T-cell (primary cell): ENCODE measurements around the gene CCDC40. TPM values are rescaled to one million over a fixed set of nuclear protein-coding genes. Genes with fewer than 3 reads are reported as not detected.

Experiments used
- ATAC-seq, 4 experiments: fragments of 200-7000 bp in 3 of 4; fragments of 150-1000 bp in 1 of 4; cut with Tn5 transposase; replicated peaks in 1 of 4; 1 replicate in 3 of 4; 2 replicates in 1 of 4; pipeline ENCODE4 v1.10.0; 2021; ENCODE audit warnings: moderate library complexity in 3 of 4, mild to moderate bottlenecking in 2 of 4, moderate number of reproducible peaks in 1 of 4
- CTCF ChIA-PET, 2 donors: fragments of 300-600 bp; sonication (Branson Sonifier 250); formaldehyde crosslinking; loops; one replicate each; lab custom pipeline; 2022; ENCODE audit warnings: antibody characterized with exemption in 2 of 2; lab: Charles Lee
- POLR2A ChIA-PET, 2 donors: fragments of 300-600 bp; sonication (Branson Sonifier 250); formaldehyde crosslinking; loops; one replicate each; lab custom pipeline; 2022; ENCODE audit warnings: antibody characterized with exemption in 2 of 2; lab: Charles Lee
- DNase-seq, 35 experiments: peaks; one replicate each; pipeline versions ENCODE4 v3.0.0 to v3.0.0-alpha.2; 2013 to 2023
- H3K27ac ChIP-seq: one replicate; pipeline ENCODE4 v1.5.1; 2013; ENCODE audit warnings: low read length
- H3K27me3 ChIP-seq, 2 experiments: replicated peaks in 1 of 2; 1 replicate in 1 of 2; 2 replicates in 1 of 2; pipeline versions ENCODE4 v1.6.1 to v1.7.0; 2013; ENCODE audit warnings: low read length in 1 of 2, mixed read lengths in 1 of 2; ENCODE audit not compliant: control insufficient read depth in 2 of 2, insufficient read depth in 2 of 2; ENCODE audit errors: extremely low read depth in 1 of 2
- H3K36me3 ChIP-seq, 2 donors: 1 replicate in 1 of 2; 2 replicates in 1 of 2; pipeline versions ENCODE4 v1.6.1 to v1.7.0; 2013; ENCODE audit warnings: low read length in 1 of 2; ENCODE audit not compliant: control insufficient read depth in 2 of 2, insufficient read depth in 1 of 2; ENCODE audit errors: extremely low read depth in 1 of 2
- H3K4me1 ChIP-seq, 2 experiments: 1 replicate in 1 of 2; 2 replicates in 1 of 2; pipeline versions ENCODE4 v1.6.1 to v1.7.0; 2013; ENCODE audit warnings: low read length in 2 of 2, mixed read lengths in 1 of 2; ENCODE audit not compliant: insufficient read depth in 2 of 2, control insufficient read depth in 1 of 2; ENCODE audit errors: extremely low read depth in 1 of 2
- H3K4me3 ChIP-seq, 2 donors: 1 replicate in 1 of 2; 2 replicates in 1 of 2; pipeline versions ENCODE4 v1.5.1 to v1.7.0; 2013; ENCODE audit warnings: mild to moderate bottlenecking in 2 of 2, low read length in 1 of 2, moderate library complexity in 1 of 2; ENCODE audit not compliant: control insufficient read depth in 1 of 2; ENCODE audit errors: extremely low read depth in 1 of 2
- H3K9me3 ChIP-seq: 2 replicates; pipeline ENCODE4 v1.7.0; 2013
- H3K27ac Mint-ChIP-seq, 2 donors: one replicate each; pipeline ENCODE4 v1.8.0; 2020 to 2021; ENCODE audit warnings: mild to moderate bottlenecking in 2 of 2, mixed read lengths in 2 of 2
- H3K27me3 Mint-ChIP-seq, 2 donors: one replicate each; pipeline ENCODE4 v1.8.0; 2021 to 2022; ENCODE audit warnings: mixed read lengths in 2 of 2
- H3K36me3 Mint-ChIP-seq: one replicate; pipeline ENCODE4 v1.8.0; 2021; ENCODE audit warnings: mixed read lengths
- H3K4me1 Mint-ChIP-seq, 3 donors: one replicate each; pipeline ENCODE4 v1.8.0; 2020 to 2022; ENCODE audit warnings: mixed read lengths in 3 of 3, mild to moderate bottlenecking in 1 of 3
- H3K4me3 Mint-ChIP-seq, 3 donors: one replicate each; pipeline ENCODE4 v1.8.0; 2020 to 2022; ENCODE audit warnings: mild to moderate bottlenecking in 3 of 3, mixed read lengths in 3 of 3, moderate library complexity in 3 of 3
- H3K9me3 Mint-ChIP-seq, 3 donors: one replicate each; pipeline ENCODE4 v1.8.0; 2020 to 2022; ENCODE audit warnings: mixed read lengths in 3 of 3
- WGBS: methylation state at CpG from one replicate; pipeline ENCODE4 v1.1.5; 2013; ENCODE audit warnings: missing lambda C conversion rate; ENCODE audit not compliant: insufficient coverage; 5-methylcytosine and 5-hydroxymethylcytosine counted together
- total RNA-seq, 35 experiments: library from RNA in 6 of 35; stranded (reverse) in 6 of 35; fragments of 120-200 nt in 1 of 35; gene quantifications; one replicate each; pipeline versions ENCODE4 v1.2.1 to v1.2.4 and lab custom pipeline; 2013 to 2026

CCDC40 gene
- total RNA-seq, 5 donors from 2014 or later (not counting 1 experiment from before 2014, with no cell fraction given): 0.70 to 3.1 (median 1.4) TPM

DNA sequence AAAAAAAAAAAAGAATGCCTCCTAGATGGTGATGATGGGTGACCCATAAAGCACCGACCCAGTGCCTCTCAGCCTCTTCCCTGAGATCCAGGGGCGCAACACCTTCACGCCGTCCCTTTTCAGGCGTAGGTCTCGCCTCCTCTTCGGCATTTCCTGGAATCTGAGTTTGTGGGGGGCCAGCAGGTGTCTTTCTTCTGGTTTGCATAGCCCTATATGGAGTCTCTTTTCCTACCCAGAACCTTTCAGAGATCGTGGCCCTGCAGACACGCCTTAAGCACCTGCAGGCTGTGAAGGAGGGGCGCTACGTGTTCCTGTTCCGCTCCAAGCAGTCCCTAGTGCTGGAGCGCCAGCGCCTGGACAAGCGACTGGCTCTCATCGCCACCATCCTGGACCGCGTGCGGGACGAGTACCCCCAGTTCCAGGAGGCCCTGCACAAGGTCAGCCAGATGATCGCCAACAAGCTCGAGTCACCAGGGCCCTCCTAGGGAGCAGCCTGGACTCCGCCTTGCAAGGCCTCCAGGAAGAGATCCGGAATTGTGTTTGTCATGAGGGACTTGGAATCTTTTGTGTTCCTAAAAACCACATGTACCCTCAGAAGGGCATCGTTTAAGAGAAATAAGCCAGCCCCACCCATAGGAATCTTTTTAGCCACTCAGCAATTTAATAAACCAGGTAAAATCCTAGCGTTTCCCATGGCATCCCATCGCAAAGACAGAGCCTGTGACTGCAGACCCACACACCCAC is 63.0 kb downstream of the CCDC40 start:
- H3K27ac Mint-ChIP-seq: no peak overlapping the region
- no peaks in the 10 kb centered on the region for H3K9me3 ChIP-seq
- H3K27me3 ChIP-seq: peaks cover 0 to 13% of the 10 kb centered on the region in 2 experiments
- no peaks in the 10 kb centered on the region for H3K36me3 Mint-ChIP-seq
- ChIA-PET CTCF (no interaction called here), POLR2A (no interaction called here)
- H3K4me3 Mint-ChIP-seq: peak overlapping the region in 1 of 3 donors; percentile 13
- no peaks in the 10 kb centered on the region for H3K27me3 Mint-ChIP-seq
- H3K9me3 Mint-ChIP-seq: no peaks in the 10 kb centered on the region
- peaks cover 0 to 29% of the 10 kb centered on the region in 2 experiments for H3K4me1 ChIP-seq
- peaks cover 23 to 39% (median 31%) of the 10 kb centered on the region in 3 donors for H3K4me1 Mint-ChIP-seq
- no peak overlapping the region for H3K4me3 ChIP-seq
- H3K27ac ChIP-seq: no peak overlapping the region
- ATAC-seq: no peak
- 88% methylated on average over 19 of the region's 27 CpGs for WGBS
- H3K36me3 ChIP-seq: peaks cover 0 to 2% of the 10 kb centered on the region in 2 donors
- DNase-seq: no peak

DNA sequence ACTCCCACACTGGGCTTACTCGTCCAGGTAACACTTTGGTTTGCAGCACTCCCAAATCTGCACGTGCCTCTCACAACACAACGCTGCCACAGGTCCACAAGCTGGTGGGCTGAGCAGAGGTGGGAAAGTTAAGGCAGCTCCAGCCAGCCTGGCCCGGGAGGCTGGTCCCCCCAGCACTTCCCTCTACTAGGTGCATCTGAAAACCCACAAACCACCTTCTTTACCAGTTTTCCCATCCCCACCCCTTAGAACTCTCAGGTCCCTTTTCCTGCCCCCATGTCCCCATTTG is 63.5 kb downstream of the CCDC40 start:
- ChIA-PET CTCF (no interaction called here), POLR2A (no interaction called here)
- Histone ChIP-seq H3K36me3 (peaks cover 0 to 2% of the 10 kb centered on the region in 2 donors), H3K9me3 (no peaks in the 10 kb centered on the region), H3K4me1 (peaks cover 0 to 29% of the 10 kb centered on the region in 2 experiments), H3K27ac (no peak overlapping the region), H3K27me3 (peaks cover 0 to 13% of the 10 kb centered on the region in 2 experiments), H3K4me3 (no peak overlapping the region)
- H3K9me3 Mint-ChIP-seq: no peaks in the 10 kb centered on the region
- H3K27me3 Mint-ChIP-seq: no peaks in the 10 kb centered on the region
- no peak for DNase-seq
- 17% methylated on average over 2 of the region's 4 CpGs for WGBS
- H3K4me3 Mint-ChIP-seq: peak overlapping the region; percentile 76 to 92 (median 85)
- H3K36me3 Mint-ChIP-seq: no peaks in the 10 kb centered on the region
- H3K4me1 Mint-ChIP-seq: peaks cover 23 to 39% (median 31%) of the 10 kb centered on the region in 3 donors
- H3K27ac Mint-ChIP-seq: peak overlapping the region; percentile 82 to 88
- no peak for ATAC-seq

DNA sequence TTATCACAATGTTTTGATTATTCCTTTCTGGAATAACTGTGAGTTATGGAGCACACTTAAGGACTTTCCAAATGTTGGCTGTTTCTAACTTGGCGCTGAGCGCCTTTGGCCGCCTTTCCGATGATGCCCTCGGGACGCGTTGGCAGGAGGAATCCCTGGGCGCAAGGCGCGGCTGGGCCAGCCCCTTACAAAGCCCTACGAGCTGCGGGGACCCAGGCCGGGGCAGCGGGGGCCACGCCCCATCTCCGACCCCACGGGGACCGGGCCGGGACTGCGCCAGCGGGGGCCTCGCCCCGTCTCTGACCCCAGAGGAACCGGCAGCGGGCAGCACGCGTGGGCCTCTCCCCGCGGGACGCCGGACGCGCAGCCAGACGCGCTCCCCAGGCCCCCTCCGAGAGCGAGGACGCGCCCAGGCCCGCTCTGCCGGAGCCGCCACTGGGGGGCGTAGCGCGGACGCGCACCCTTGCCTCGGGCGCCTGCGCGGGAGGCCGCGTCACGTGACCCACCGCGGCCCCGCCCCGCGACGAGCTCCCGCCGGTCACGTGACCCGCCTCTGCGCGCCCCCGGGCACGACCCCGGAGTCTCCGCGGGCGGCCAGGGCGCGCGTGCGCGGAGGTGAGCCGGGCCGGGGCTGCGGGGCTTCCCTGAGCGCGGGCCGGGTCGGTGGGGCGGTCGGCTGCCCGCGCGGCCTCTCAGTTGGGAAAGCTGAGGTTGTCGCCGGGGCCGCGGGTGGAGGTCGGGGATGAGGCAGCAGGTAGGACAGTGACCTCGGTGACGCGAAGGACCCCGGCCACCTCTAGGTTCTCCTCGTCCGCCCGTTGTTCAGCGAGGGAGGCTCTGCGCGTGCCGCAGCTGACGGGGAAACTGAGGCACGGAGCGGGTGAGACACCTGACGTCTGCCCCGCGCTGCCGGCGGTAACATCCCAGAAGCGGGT is 64.8 kb downstream of the CCDC40 start, which contains the start of gene GAA:
TSS of gene GAA (plus strand) at position 571 of the 935 bp plus-strand sequence. CDS start 3,006 bp downstream, outside the sequence.
- peaks cover 23 to 39% (median 31%) of the 10 kb centered on the region in 3 donors for H3K4me1 Mint-ChIP-seq
- Histone ChIP-seq H3K4me1 (peaks cover 0 to 29% of the 10 kb centered on the region in 2 experiments), H3K27ac (peak within 1 kb of the TSS; percentile 67), H3K4me3 (peak within 1 kb of the TSS; percentile 87 to 99), H3K9me3 (no peaks in the 10 kb centered on the region), H3K36me3 (peaks cover 0 to 2% of the 10 kb centered on the region in 2 donors), H3K27me3 (peaks cover 0 to 11% of the 10 kb centered on the region in 2 experiments)
- peak; percentile 86 to 88 (median 87) for ATAC-seq
- H3K27ac Mint-ChIP-seq: peak within 1 kb of the TSS; percentile 82 to 88
- no peaks in the 10 kb centered on the region for H3K9me3 Mint-ChIP-seq
- WGBS: under 1% methylated on average over 114 of the region's 114 CpGs
- no peaks in the 10 kb centered on the region for H3K27me3 Mint-ChIP-seq
- ChIA-PET CTCF (interaction anchor here (0.5 to 1.0 kb wide), 10 partner anchors 12 to 509 kb away, joined by 3 to 6 read pairs (median 3); partner anchors contain the start of gene CBX4 (in 1 of the 2)), POLR2A (no interaction called here)
- peak within 1 kb of the TSS; percentile 85 to 92 (median 90) for H3K4me3 Mint-ChIP-seq
- peak; percentile 69 to 95 (median 83) for DNase-seq
- H3K36me3 Mint-ChIP-seq: peaks cover 2% of the 10 kb centered on the region

DNA sequence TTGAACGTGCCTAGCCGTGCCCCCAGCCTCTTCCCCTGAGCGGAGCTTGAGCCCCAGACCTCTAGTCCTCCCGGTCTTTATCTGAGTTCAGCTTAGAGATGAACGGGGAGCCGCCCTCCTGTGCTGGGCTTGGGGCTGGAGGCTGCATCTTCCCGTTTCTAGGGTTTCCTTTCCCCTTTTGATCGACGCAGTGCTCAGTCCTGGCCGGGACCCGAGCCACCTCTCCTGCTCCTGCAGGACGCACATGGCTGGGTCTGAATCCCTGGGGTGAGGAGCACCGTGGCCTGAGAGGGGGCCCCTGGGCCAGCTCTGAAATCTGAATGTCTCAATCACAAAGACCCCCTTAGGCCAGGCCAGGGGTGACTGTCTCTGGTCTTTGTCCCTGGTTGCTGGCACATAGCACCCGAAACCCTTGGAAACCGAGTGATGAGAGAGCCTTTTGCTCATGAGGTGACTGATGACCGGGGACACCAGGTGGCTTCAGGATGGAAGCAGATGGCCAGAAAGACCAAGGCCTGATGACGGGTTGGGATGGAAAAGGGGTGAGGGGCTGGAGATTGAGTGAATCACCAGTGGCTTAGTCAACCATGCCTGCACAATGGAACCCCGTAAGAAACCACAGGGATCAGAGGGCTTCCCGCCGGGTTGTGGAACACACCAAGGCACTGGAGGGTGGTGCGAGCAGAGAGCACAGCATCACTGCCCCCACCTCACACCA is 65.7 kb downstream of the CCDC40 start:
- Mint-ChIP-seq H3K9me3 (no peaks in the 10 kb centered on the region), H3K27ac (peak overlapping the region; percentile 73 to 76), H3K4me1 (peaks cover 23 to 39% (median 31%) of the 10 kb centered on the region in 3 donors), H3K36me3 (peaks cover 2% of the 10 kb centered on the region), H3K4me3 (peak overlapping the region; percentile 85 to 92 (median 90)), H3K27me3 (no peaks in the 10 kb centered on the region)
- ChIA-PET POLR2A (no interaction called here), CTCF (interaction anchor here (0.5 to 1.0 kb wide), 10 partner anchors 13 to 508 kb away, joined by 3 to 6 read pairs (median 3); partner anchors contain the start of gene CBX4 (in 1 of the 2))
- Histone ChIP-seq H3K9me3 (no peaks in the 10 kb centered on the region), H3K27ac (peak overlapping the region; percentile 67), H3K27me3 (peaks cover 0 to 6% of the 10 kb centered on the region in 2 experiments), H3K4me1 (peaks cover 0 to 29% of the 10 kb centered on the region in 2 experiments), H3K36me3 (peaks cover 0 to 2% of the 10 kb centered on the region in 2 donors), H3K4me3 (peak overlapping the region; percentile 87 to 99)
- DNase-seq (peak in 5 of 35 experiments; percentile 3 to 11 (median 4)), ATAC-seq (peak; percentile 13 to 36 (median 25))
- WGBS: 34% methylated on average over 18 of the region's 21 CpGs

DNA sequence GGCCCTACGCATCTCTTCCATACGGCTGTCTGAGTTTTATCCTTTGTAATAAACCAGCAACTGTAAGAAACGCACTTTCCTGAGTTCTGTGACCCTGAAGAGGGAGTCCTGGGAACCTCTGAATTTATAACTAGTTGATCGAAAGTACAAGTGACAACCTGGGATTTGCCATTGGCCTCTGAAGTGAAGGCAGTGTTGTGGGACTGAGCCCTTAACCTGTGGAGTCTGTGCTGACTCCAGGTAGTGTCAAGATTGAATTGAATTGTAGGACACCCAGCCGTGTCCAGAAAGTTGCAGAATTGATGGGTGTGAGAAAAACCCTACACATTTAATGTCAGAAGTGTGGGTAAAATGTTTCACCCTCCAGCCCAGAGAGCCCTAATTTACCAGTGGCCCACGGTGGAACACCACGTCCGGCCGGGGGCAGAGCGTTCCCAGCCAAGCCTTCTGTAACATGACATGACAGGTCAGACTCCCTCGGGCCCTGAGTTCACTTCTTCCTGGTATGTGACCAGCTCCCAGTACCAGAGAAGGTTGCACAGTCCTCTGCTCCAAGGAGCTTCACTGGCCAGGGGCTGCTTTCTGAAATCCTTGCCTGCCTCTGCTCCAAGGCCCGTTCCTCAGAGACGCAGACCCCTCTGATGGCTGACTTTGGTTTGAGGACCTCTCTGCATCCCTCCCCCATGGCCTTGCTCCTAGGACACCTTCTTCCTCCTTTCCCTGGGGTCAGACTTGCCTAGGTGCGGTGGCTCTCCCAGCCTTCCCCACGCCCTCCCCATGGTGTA is 66.4 kb downstream of the CCDC40 start:
- H3K4me1 ChIP-seq: peaks cover 0 to 29% of the 10 kb centered on the region in 2 experiments
- 95% methylated on average over 11 of the region's 15 CpGs for WGBS
- peaks cover 0 to 6% of the 10 kb centered on the region in 2 experiments for H3K27me3 ChIP-seq
- peaks cover 2% of the 10 kb centered on the region for H3K36me3 Mint-ChIP-seq
- CTCF ChIA-PET: no interaction called here
- H3K36me3 ChIP-seq: peaks cover 0 to 2% of the 10 kb centered on the region in 2 donors
- no peak for DNase-seq
- H3K4me1 Mint-ChIP-seq: peaks cover 23 to 37% (median 31%) of the 10 kb centered on the region in 3 donors
- POLR2A ChIA-PET: no interaction called here
- H3K27ac ChIP-seq: no peak overlapping the region
- no peak overlapping the region for H3K4me3 ChIP-seq
- no peak for ATAC-seq
- no peaks in the 10 kb centered on the region for H3K9me3 ChIP-seq
- no peaks in the 10 kb centered on the region for H3K9me3 Mint-ChIP-seq
- H3K4me3 Mint-ChIP-seq: peak overlapping the region; percentile 85 to 92 (median 90)
- no peaks in the 10 kb centered on the region for H3K27me3 Mint-ChIP-seq
- H3K27ac Mint-ChIP-seq: peak overlapping the region in 1 of 2 donors; percentile 73
